ENCODE data around the gene TMEM120B. TPM values are rescaled to one million over a fixed set of nuclear protein-coding genes. Genes with fewer than 3 reads are reported as not detected.

The TMEM120B gene
- total and polyA plus RNA-seq, 9 donors, result 10.2 to 28.1 (median 16.3) TPM

- 85% methylated on average over 14 of the region's 14 CpGs for WGBS (ENCODE audit: insufficient coverage)
- Histone ChIP-seq H3K4me3 (ENCODE audit: low read length) (no peak overlapping the region), H3K27ac (ENCODE audit: low read length) (no peak overlapping the region), H3K4me1 (ENCODE audit: control insufficient read depth, insufficient read depth, low read length) (peaks cover 45% of the 10 kb centered on the region), H3K27me3 (ENCODE audit: control insufficient read depth, insufficient read depth, low read length) (no peaks in the 10 kb centered on the region), H3K36me3 (ENCODE audit: control insufficient read depth, insufficient read depth, low read length) (peaks cover 54% of the 10 kb centered on the region), H3K9me3 (replicated peaks; ENCODE audit: control insufficient read depth, low read depth, low read length) (no peaks in the 10 kb centered on the region)
- DNase-seq, result no peak
These were observed 95.2 kb downstream of the TMEM120B start for GRCh38 chr12:121807642-121808347.

- Histone ChIP-seq H3K4me1 (ENCODE audit: control insufficient read depth, insufficient read depth, low read length) (peaks cover 53% of the 10 kb centered on the region), H3K36me3 (ENCODE audit: control insufficient read depth, insufficient read depth, low read length) (peaks cover 61% of the 10 kb centered on the region)
- DNase-seq, result no peak
These were observed 96.1 kb downstream of the TMEM120B start for GRCh38 chr12:121808623-121809022.

DNA sequence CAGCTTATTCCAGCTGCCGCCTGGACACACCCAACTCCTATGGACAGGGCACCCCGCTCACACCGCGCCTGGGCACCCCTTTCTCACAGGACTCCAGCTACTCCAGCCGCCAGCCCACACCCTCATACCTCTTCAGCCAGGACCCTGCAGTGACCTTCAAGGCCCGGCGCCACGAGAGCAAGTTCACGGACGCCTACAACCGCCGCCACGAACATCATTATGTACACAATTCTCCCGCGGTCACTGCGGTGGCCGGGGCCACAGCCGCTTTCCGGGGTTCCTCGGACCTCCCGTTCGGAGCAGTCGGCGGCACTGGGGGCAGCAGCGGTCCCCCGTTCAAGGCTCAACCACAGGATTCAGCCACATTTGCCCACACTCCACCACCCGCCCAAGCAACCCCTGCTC is 97.2 kb downstream of the TMEM120B start:
- no peak overlapping the region for H3K27ac ChIP-seq (ENCODE audit: low read length)
- peaks cover 70% of the 10 kb centered on the region for H3K36me3 ChIP-seq (ENCODE audit: control insufficient read depth, insufficient read depth, low read length)
- DNase-seq, result no peak
- WGBS (ENCODE audit: insufficient coverage), result 86% methylated on average over 27 of the region's 27 CpGs
- no peaks in the 10 kb centered on the region for H3K9me3 ChIP-seq (replicated peaks; ENCODE audit: control insufficient read depth, low read depth, low read length)
- H3K4me3 ChIP-seq (ENCODE audit: low read length), result no peak overlapping the region
- peaks cover 53% of the 10 kb centered on the region for H3K4me1 ChIP-seq (ENCODE audit: control insufficient read depth, insufficient read depth, low read length)
- no peaks in the 10 kb centered on the region for H3K27me3 ChIP-seq (ENCODE audit: control insufficient read depth, insufficient read depth, low read length)

More at GRCh38 chr12:121808623-121809022, 96.1 kb downstream of the TMEM120B start:
- H3K27ac ChIP-seq (ENCODE audit: low read length), result no peak overlapping the region
- H3K9me3 ChIP-seq (replicated peaks; ENCODE audit: control insufficient read depth, low read depth, low read length), result no peaks in the 10 kb centered on the region
- WGBS (ENCODE audit: insufficient coverage), result 83% methylated on average over 4 of the region's 8 CpGs
- no peak overlapping the region for H3K4me3 ChIP-seq (ENCODE audit: low read length)
- H3K27me3 ChIP-seq (ENCODE audit: control insufficient read depth, insufficient read depth, low read length), result no peaks in the 10 kb centered on the region

DNA sequence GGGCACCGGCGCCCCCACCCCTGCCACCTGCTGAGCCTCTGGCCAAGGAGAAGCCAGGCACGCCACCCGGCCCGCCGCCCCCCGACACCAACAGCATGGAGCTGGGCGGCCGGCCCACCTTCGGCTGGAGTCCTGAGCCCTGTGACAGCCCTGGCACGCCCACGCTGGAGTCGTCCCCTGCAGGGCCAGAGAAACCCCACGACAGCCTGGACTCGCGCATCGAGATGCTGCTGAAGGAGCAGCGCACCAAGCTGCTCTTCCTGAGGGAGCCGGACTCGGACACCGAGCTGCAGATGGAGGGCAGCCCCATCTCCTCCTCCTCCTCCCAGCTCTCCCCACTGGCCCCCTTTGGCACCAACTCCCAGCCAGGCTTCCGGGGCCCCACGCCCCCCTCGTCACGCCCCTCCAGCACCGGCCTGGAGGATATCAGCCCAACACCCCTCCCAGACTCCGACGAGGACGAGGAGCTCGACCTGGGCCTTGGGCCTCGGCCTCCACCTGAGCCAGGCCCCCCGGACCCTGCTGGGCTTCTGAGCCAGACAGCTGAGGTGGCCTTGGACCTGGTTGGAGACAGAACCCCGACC is 97.8 kb downstream of the TMEM120B start:
- no peak for DNase-seq
- Histone ChIP-seq H3K27ac (ENCODE audit: low read length) (no peak overlapping the region), H3K4me1 (ENCODE audit: control insufficient read depth, insufficient read depth, low read length) (peaks cover 53% of the 10 kb centered on the region), H3K36me3 (ENCODE audit: control insufficient read depth, insufficient read depth, low read length) (peaks cover 74% of the 10 kb centered on the region), H3K27me3 (ENCODE audit: control insufficient read depth, insufficient read depth, low read length) (no peaks in the 10 kb centered on the region), H3K4me3 (ENCODE audit: low read length) (no peak overlapping the region), H3K9me3 (replicated peaks; ENCODE audit: control insufficient read depth, low read depth, low read length) (no peaks in the 10 kb centered on the region)
- WGBS (ENCODE audit: insufficient coverage), result 63% methylated on average over 31 of the region's 33 CpGs

GRCh38 chr12:121810833-121811433 is 98.4 kb downstream of the TMEM120B start:
- 52% methylated on average over 3 of the region's 6 CpGs for WGBS (ENCODE audit: insufficient coverage)
- peaks cover 80% of the 10 kb centered on the region for H3K36me3 ChIP-seq (ENCODE audit: control insufficient read depth, insufficient read depth, low read length)
- no peak for DNase-seq
- H3K9me3 ChIP-seq (replicated peaks; ENCODE audit: control insufficient read depth, low read depth, low read length), result no peaks in the 10 kb centered on the region
- peak overlapping the region; percentile 38 for H3K4me3 ChIP-seq (ENCODE audit: low read length)
- peaks cover 49% of the 10 kb centered on the region for H3K4me1 ChIP-seq (ENCODE audit: control insufficient read depth, insufficient read depth, low read length)
- H3K27ac ChIP-seq (ENCODE audit: low read length), result peak overlapping the region; percentile 88
- H3K27me3 ChIP-seq (ENCODE audit: control insufficient read depth, insufficient read depth, low read length), result no peaks in the 10 kb centered on the region

DNA sequence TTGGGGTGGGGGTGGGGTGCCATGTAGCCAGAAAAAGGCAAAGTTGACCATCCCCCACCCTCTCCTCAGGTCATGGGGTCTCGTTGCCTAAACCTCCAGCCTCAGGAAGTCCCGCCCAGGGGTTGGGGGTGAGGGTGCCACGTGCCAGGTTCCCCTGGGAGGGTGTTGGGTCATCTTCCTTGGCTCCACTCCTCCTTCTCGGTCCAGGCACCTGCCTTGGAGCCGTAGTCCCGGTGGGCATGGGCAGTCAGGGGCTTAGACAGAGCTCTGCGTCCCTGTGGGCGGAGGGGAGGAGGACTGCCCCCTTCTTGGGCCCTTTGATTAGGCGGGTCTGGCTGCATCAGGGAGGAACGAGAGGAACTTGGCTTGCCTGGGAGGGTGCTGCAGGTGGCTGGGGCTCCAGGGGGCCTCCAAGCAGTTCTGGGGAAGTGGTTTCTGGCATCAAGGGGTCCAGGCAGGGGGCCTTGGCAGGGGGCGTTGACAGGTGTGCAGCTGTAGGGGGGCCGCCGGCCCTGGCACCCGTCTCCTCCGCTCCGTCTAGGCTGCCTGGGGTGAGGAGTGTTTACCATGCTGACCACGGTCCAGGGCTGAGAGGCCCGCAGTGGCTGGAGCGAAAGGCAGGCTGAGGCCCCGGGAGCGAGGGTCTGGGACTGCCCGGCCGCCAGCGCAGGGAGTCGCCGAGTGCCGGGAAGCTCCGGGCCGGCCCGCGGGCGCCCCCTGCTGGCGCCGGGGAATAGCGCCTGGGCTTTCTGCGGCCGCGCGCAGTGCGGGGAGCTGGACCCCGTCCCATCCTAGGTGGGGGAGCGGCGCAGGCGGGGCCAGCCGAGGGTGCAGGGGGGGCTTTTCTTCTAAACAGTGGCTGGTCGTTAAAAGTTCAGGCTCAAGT is 99.1 kb downstream of the TMEM120B start:
- H3K36me3 ChIP-seq (ENCODE audit: control insufficient read depth, insufficient read depth, low read length), result peaks cover 79% of the 10 kb centered on the region
- no peaks in the 10 kb centered on the region for H3K9me3 ChIP-seq (replicated peaks; ENCODE audit: control insufficient read depth, low read depth, low read length)
- H3K27ac ChIP-seq (ENCODE audit: low read length), result peak overlapping the region; percentile 88
- no peaks in the 10 kb centered on the region for H3K27me3 ChIP-seq (ENCODE audit: control insufficient read depth, insufficient read depth, low read length)
- WGBS (ENCODE audit: insufficient coverage), result 3% methylated on average over 42 of the region's 46 CpGs
- peaks cover 42% of the 10 kb centered on the region for H3K4me1 ChIP-seq (ENCODE audit: control insufficient read depth, insufficient read depth, low read length)
- peak; percentile 83 for DNase-seq
- peak overlapping the region; percentile 63 for H3K4me3 ChIP-seq (ENCODE audit: low read length)

DNA sequence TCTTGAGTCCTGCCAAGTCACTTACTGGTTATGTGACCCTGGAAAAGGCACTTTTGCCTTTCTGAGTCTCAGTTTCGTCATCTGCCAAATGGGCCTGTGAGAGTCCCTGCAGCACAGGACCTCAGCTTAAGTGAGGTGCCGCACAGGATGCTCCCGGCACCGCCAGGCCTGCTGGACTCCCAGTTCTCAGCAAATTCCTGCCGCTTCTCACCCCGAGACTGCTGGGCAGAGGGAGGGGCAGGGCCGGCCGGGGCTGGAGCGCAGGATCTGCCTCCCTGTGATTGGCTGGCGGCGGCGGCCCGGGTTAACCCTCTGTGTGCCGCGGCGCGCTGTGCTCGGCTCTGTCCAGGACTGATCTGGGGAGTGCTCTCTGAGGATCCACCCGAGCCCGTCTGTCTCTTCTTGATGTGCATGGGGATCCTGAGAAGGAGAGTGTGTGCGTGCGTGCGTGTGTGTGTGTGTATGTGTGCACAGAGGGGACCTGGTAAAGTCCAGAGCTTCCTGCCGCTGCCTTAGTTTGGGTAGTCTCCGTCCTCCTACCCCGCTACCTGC is 99.8 kb downstream of the TMEM120B start:
- Histone ChIP-seq H3K4me3 (ENCODE audit: low read length) (peak overlapping the region; percentile 63), H3K4me1 (ENCODE audit: control insufficient read depth, insufficient read depth, low read length) (peaks cover 36% of the 10 kb centered on the region), H3K9me3 (replicated peaks; ENCODE audit: control insufficient read depth, low read depth, low read length) (no peaks in the 10 kb centered on the region), H3K27me3 (ENCODE audit: control insufficient read depth, insufficient read depth, low read length) (no peaks in the 10 kb centered on the region), H3K36me3 (ENCODE audit: control insufficient read depth, insufficient read depth, low read length) (peaks cover 81% of the 10 kb centered on the region), H3K27ac (ENCODE audit: low read length) (peak overlapping the region; percentile 47)
- DNase-seq, result peak; percentile 68
- 6% methylated on average over 19 of the region's 26 CpGs for WGBS (ENCODE audit: insufficient coverage)

DNA sequence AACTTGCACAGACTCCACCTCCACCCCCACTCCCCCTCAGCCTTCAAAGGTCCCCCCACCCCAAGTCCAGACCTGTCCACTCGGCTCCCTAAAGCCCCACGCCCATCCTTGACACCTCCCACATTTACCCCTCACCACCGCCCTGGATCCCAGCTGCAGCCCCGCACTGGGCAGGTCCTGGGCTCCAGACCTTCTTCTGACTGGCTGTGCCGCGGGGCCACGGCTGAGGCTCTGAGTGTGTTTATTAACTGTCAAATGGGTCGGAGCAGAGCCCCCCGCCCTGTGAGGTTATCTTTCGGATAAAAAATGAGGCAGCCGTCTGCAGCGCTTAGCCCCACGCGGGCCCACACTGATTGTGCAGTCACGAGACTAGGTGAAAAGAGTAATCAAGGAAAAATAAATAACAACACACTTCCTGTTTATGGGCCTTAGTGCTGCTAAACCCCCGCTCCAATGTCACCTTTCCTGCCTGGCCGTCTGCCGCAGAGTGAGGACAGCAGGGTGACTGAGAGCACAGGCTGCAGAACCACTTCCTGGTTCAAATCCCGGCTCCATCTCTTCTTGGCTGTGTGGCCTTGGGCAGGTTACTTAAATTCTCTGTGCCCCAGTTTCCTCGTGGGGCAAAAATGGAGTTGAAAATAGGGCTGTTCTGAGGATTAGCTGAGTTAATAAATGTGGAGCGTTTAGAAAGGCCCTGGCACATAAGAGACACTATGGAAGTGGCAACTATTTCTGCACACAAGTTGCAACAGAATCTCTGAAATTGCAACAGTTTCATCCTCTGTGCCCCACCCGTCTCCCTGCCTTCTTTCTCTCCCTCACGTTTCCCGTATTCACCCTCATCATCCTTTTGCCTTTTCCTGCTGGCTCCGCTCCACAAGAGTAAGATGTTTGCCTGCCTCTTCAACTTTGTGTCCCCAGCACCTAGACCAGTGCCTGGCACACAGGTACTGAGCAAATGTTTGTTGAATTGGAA is 100.7 kb downstream of the TMEM120B start:
- Histone ChIP-seq H3K9me3 (replicated peaks; ENCODE audit: control insufficient read depth, low read depth, low read length) (no peaks in the 10 kb centered on the region), H3K4me3 (ENCODE audit: low read length) (peak overlapping the region; percentile 63), H3K27ac (ENCODE audit: low read length) (no peak overlapping the region), H3K36me3 (ENCODE audit: control insufficient read depth, insufficient read depth, low read length) (peaks cover 81% of the 10 kb centered on the region), H3K27me3 (ENCODE audit: control insufficient read depth, insufficient read depth, low read length) (no peaks in the 10 kb centered on the region), H3K4me1 (ENCODE audit: control insufficient read depth, insufficient read depth, low read length) (peaks cover 33% of the 10 kb centered on the region)
- no peak for DNase-seq
- WGBS (ENCODE audit: insufficient coverage), result 50% methylated on average over 7 of the region's 25 CpGs

DNA sequence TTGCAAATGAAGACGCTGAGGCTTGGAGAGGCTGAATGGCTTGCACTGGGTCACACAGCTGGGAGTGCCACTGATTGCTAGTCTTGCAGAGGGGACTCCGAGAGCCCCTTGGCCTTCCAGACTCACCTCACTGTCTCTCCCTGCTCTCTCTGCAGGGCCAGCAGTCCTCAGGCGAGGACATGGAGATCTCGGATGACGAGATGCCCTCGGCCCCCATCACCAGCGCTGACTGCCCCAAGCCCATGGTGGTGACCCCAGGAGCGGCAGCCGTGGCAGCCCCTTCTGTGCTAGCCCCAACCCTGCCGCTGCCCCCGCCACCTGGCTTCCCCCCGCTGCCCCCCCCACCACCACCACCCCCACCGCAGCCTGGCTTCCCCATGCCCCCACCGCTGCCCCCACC is 101.4 kb downstream of the TMEM120B start:
- WGBS (ENCODE audit: insufficient coverage), result 78% methylated on average over 6 of the region's 14 CpGs
- H3K36me3 ChIP-seq (ENCODE audit: control insufficient read depth, insufficient read depth, low read length), result peaks cover 74% of the 10 kb centered on the region
- DNase-seq, result no peak
- H3K4me1 ChIP-seq (ENCODE audit: control insufficient read depth, insufficient read depth, low read length), result peaks cover 33% of the 10 kb centered on the region
- H3K27me3 ChIP-seq (ENCODE audit: control insufficient read depth, insufficient read depth, low read length), result no peaks in the 10 kb centered on the region
- H3K27ac ChIP-seq (ENCODE audit: low read length), result no peak overlapping the region
- H3K4me3 ChIP-seq (ENCODE audit: low read length), result no peak overlapping the region
- H3K9me3 ChIP-seq (replicated peaks; ENCODE audit: control insufficient read depth, low read depth, low read length), result no peaks in the 10 kb centered on the region

Measured in muscle of leg (tissue), 11 donors.